PFSK-1 (cell line): Measurements from ENCODE around the gene PDE3B.

Experiments used
- POLR2AphosphoS5 ChIP-seq: IDR thresholded peaks from 2 replicates; pipeline ENCODE4 v1.6.1; 2012; ENCODE audit warnings: low read depth, mild to moderate bottlenecking, control low read depth, low read length, moderate library complexity
- SIN3A ChIP-seq: IDR thresholded peaks from 2 replicates; pipeline ENCODE4 v1.6.1; 2012; ENCODE audit warnings: mild to moderate bottlenecking, low read length, moderate library complexity, borderline replicate concordance; ENCODE audit not compliant: insufficient read depth
- TAF1 ChIP-seq: IDR thresholded peaks from 2 replicates; pipeline ENCODE4 v1.6.1; 2012; ENCODE audit warnings: low read length, control low read depth, borderline replicate concordance; ENCODE audit not compliant: insufficient read depth

DNA sequence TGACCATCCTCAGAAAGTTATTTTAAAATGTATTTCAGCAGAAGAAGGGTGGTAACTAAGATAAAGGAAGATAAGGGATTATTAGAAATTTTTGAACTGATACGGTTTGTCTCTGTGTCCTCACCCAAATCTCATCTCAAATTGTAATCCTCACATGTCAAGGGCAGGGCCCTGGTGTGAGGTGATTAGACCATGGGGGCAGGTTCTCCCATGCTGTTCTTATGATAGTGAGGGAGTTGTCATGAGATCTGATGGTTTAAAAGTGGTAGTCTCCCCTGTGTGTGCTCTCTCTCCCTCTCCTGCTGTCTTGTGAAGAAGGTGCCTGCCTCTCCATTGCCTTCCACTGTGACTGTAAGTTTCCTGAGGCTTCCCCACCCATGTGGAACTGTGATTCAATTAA is 212.3 kb downstream of the PDE3B start:
- TF ChIP-seq POLR2AphosphoS5 (no peak), TAF1 (no peak), SIN3A (no peak)
